NCI-H1436 treated with DMSO at 0.1 percent for 48 hours (cell line): Measurements from ENCODE around the gene RNF17.

Source experiments
- DNase-seq: peaks from one replicate; lab custom pipeline; 2025; lab: John Stamatoyannopoulos, UW

RNF17 gene

DNA sequence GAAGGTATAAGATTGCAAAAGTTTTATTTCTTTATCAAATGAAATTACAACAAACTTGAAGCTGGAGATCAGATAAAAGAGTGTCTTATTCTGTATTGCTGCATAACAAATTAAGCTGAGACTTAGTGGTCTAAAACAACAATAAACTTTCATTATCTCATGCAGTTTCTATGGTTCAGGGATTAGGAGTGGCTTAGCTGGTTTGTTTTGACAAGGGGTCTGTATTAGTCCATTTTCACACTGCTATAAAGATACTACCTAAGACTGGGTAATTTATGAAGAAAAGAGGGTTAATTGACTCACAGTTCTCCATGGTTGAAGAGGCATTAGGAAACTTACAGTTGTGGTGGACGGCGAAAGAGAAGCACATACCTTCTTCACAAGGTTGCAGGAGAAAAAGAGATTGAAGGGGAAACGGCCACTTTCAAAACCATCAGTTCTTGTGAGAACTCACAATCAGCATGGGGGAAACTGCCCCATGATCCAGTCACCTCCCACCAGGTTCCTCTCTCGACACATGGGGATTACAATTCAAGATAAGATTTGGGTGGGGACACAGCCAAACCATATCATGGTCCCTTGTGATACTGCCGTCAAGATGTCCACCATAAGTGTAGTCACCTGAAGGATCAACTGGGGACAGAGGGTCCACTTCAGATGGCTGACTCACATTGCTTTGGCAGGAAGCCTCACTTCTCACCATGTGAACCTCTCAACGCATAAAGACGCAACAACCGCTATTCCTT lies 97.8 kb downstream of the RNF17 start:
- no peak for DNase-seq

DNA sequence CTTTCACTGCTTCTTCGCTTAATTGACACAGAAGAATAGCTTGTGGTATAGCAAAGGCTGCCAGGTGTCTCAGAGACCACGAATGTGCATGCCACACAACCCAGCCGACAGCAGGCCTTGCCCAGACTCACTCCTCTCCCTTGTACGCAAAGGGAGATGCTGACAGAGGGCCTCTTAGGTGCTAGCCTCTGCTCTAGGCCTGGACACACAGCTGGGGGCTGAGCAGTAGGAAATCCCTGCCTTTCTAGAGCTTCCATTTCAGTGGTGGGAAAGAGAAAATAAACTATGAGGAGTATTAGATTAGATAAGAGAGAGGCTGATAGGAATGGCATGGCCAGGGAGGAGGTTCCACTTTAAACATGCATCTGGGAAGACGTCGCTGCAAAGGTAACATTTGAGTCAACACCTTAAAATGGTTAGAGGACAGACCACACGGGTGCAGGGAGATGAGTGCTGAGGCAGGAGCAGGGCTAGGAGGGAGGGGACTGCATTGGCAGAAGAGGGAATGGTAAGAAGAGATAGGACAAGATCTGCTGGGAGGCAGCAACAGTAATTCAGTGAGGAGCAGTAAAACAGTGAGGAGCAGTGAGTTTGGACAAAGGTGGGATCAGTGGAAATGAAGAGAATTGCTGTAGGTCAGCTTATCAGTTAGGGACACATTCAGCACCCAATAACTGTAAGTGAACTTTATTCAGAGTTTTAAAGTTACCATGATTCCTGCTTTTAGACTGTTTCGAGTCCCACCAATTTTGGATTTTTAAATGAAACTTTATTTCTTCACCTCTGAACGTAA lies 100.0 kb downstream of the RNF17 start:
- DNase-seq, result no peak

DNA sequence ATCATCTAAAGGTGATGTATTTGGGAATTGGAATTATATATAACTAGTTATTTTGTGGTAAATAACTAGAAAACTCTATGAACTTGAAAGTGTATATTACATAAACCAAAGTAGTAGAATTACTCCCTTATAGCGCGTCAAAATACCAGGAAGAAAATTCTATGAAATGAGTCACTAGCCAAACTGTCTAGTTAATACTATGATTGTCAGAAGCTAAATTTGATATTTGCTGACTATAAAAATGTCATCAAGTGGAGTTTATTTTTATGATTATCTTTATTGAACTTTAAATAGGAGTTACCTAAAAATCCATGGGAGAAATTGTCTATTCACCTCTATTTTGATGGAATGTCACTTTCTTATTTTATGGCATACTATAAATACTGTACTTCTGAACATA lies 100.6 kb downstream of the RNF17 start:
- DNase-seq, result no peak

DNA sequence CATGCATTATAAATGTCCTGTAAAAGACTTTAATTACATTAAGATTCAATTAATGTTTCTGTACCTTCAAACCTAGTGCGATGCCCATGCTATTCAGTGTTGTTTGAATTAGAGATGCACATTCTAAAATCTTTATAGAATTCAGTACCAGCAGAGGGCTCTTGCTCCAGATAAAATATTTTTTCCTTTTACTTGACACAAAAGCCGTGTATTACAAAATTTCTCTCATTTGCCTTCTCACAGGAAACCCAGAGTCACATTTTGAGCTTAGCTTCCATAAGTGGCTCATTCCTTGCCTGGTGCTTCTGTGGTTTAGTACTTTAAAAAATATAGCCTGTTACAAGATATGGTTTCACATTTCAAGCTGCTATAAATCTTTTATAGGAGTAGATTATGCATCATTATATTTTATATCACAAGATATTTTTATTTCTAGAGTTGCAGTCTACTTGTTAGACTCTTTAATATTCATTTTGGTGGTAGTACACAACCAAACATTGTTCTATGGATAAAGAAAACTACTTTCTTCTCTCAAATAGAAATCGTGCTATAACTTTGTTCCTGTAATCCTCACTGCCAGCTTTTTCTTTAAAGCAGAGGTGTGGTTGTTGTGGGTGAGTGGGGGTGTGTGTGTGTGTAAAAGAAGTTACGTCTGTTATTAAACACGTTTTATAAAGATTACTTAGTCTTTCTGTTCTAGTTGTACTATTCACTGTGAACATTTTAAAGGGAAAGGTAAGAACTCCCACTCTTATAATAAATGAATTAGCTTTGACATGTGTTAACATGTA lies 101.4 kb downstream of the RNF17 start:
- no peak for DNase-seq

DNA sequence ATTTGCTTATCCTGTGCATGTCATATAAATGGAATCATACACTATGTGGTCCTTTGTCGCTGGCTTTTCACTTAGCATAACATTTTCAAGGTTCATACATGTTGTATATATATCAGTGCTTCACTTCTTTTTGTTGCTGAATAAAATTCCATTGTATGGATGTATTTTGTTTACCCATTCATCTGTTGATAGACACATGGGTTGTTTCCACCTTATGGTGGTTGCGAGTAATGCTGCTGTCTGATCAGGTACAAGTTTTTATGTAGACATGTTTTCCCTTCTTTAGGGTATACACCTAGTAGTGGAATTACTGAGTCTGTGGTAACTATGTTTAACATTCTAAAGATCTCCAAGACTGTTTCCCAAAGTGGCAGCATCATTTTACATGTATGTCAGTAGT lies 102.5 kb downstream of the RNF17 start:
- no peak for DNase-seq

DNA sequence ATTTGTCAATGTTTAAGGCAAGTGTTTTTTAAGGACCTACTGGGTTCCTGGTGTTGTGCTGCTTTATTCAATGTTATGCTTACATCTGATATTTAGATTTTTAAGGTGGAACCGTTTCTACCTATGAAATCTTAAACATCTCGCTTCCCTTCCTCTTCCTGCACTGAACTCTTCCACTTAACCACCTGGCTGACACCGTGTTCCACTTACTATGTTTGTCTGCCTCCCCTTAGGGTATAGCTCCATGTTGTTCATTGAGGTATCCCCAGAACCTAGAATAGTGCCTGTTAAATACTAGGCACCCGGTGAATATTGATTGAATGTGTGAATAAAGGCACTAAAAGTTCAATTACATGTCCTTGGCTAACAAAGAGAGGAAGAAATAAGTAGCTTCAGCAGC lies 104.9 kb downstream of the RNF17 start:
- no peak for DNase-seq

DNA sequence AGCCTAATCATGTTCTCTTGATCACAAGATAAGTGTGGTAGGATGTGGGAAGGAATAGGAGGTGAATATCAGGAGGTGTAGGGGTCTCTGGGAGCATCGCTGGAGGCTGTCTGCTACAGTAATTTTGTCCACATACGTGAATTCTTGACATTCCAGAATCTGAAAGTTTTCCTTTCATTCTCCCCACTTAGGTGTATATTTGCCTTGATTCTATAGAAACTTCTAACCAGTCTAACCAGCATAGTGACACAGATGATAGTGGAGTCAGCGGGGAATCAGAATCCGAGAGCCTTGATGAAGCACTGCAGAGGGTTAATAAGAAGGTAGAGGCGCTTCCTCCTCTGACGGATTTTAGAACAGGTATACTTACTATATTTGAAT lies 106.4 kb downstream of the RNF17 start:
- no peak for DNase-seq

DNA sequence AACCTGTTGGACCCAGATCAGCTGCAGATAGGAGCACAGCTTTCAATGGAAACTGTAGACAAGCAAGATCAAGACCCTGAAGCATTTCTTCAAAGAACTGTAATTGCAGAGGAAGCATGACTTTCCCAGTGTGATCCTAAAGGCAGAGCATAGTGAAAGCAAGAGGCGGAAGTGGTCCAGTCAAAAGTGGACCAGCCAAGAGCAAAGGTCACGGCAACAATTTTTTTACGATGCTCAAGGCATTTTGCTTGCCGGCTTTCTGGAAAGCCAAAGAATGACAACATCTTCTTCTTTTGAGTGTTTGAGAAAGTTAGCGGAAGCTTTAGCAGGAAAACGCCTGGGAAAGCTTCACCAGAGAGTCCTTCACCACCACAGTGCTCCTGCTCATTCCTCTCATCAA lies 111.6 kb downstream of the RNF17 start:
- no peak for DNase-seq

DNA sequence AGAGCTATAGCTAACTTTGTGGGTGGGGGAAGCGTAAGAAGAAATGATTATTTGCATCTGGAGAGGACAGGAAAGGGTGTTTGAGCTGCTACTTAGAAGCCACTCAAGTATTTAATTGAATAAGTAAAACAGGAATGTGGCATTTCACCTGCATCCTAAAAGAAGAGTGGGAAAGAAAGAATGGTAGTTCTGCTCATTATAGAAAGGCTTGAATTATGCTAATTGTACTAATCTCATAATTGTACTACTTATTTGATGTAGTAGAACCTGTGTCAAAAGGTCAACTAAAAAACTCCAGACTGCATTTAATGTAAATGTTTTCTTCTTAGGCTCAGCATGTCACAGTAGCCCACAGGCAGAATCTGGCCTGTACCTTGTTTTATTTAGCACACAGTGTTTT lies 113.6 kb downstream of the RNF17 start:
- no peak for DNase-seq

DNA sequence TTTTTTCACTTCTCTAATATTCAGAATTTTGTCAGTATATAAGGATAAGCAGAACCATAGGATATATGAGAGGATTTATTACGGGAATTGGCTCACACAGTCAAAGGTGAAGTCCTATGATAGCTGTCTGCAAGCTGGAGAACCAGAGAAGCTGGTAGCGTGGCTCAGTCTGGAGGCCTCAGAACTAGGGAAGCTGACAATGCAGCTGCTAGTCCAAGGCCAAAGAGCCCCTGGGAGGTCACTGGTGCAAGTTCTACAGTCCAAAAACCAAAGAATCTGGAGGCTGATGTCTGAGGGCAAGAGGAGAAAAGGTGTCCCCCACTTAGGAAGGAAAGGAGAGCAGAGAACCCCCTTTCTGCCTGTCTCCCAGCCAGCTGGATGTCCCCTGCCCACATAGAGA lies 114.4 kb downstream of the RNF17 start:
- DNase-seq, result no peak

DNA sequence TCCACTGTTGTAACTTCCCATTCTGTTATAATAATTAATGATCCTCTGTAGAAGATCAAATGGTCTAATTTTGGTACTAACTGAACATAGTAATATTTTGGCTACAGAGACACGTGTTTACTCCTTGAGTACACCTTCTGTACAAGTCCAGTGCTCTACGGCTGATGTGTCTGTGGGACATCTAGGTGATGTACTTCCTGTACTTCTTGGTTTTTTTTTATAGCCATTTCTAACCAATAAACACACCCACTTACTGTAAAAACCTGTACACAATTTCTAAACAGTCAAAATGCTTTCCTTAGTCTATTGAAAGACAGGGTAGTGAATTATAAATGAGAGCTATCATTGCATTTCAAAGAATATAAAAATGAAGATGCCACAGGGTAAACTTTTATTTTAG lies 118.7 kb downstream of the RNF17 start:
- DNase-seq, result no peak

DNA sequence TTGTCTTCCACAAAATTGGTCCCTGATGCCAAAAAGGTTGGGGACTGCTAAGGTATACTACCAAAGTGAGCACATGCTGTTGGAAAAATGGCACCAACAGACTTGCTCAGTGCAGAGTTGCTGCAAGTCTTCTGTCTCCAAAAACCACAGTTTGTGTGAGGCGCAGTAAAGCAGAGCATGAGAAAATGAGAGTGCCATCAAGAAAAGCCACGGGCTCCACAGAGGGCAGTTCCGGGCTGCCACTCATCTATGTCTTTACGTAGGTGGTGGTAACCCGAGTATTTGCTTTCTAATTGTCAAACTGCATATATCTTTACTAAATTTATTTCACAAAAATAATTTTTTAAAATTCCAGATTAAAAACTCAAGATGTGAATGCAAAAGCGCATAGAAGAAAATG lies 123.8 kb downstream of the RNF17 start:
- DNase-seq, result no peak

DNA sequence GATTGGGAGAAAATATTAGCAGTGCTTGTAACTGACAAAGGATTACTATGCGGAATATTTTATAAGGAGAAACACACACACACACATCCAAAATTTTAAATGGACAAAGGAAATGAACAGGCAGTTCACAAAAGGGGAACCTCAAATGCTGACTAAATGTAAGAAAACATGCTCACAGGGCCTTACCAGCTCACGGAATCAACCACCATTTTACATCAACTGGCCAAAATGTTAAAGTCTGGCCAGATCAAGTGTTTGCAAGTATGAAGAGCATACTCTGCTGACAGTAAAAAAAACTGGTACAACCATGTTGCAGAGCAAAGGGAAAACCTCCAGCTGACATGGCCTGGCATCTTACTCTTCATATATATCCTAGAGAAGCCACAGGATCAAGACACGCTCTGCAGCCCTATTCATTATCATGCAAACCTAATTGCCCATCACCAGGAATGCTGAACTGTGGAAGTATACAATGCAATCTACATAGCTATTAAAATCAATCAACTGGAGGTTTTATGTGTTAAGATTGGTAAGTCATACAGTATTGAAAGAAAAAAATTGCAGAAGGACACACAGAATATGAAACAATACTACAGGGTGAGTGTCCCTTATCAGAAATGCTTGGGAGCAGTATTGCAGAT lies 124.4 kb downstream of the RNF17 start:
- no peak for DNase-seq

DNA sequence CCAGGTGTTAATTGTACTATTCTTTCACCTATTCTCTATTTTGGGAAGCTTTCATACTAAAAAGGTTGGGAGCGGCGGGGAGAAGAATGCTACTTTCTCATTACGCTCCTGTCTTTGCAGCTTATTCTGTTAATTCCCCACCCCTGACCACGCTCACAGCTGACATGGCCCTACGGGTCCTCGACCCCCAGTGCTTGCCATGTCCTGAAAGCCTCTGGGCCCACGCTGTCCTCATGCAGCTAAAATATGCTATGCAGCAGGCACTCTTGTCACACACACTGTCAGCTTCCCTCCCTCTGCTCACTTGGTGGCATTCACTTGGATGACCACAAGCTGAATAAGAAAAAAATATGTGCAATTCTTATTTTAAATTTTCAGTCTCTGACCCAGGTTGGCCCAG lies 126.3 kb downstream of the RNF17 start:
- no peak for DNase-seq

DNA sequence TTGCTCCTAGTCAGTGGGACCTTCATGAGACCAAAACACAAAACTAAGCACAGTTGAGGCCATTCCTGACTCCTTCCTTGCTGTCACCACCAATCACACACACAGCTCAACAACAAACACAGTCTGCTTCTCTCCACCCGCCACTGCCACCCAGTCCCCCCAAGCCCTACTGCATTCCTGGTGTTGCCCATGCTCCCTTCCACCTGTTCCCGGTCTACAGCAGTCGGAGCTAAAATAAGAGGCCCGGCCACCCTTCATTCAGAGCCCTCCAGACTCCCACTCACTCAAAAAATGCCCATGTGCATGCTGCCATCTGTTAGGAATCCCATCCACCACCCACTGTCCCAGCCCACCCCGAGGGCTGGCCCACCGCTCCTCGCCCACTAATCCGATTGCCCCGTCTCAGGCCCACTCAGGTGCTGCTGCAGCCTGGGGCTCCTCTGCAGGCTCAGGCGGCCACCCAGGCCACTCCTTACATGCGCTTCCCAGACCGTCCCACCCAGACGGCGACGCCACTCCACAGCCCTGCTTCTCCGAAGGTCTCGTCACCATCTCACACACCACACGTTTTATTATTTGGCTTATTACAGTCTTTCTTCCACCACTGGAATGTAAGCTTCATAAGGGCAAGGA lies 127.6 kb downstream of the RNF17 start:
- no peak for DNase-seq

DNA sequence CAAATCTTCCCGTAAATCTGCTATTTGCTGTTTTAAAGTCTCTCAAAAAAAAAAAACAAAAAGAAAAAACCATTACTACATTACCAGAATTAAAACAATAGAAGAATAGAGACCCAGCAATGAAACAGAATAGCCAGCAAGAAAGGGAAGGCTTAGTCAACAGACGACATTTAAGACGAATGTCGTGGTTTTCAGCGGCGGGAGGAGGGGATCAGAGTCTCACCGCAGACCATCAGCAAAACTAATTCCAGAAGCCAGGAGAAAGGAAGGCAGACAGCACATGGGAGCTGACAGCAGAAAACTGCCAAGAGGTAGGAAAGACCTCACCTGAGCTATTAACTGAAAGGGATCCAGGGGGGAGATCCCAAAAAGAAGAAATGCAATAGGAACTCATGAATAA lies 128.9 kb downstream of the RNF17 start:
- DNase-seq, result no peak

DNA sequence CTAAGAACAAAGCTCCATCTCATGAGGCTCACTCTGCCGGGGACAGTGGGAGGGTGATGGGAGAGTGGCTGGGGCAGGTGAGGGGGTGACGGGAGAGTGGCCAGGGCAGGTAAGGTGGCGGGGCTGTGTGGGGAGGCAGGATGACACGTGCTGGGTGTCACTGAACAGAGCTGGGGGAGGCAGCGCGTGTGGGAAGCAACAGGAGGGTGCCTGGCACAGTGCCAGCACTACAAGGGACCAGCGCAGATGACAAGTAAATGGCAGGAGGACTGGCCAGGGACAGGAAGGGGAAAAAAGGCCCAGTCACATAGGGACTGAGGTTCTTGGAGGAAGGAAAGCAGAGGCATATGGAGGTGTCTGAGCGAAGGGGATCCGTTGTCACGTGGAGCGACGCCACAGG lies 129.9 kb downstream of the RNF17 start:
- no peak for DNase-seq

DNA sequence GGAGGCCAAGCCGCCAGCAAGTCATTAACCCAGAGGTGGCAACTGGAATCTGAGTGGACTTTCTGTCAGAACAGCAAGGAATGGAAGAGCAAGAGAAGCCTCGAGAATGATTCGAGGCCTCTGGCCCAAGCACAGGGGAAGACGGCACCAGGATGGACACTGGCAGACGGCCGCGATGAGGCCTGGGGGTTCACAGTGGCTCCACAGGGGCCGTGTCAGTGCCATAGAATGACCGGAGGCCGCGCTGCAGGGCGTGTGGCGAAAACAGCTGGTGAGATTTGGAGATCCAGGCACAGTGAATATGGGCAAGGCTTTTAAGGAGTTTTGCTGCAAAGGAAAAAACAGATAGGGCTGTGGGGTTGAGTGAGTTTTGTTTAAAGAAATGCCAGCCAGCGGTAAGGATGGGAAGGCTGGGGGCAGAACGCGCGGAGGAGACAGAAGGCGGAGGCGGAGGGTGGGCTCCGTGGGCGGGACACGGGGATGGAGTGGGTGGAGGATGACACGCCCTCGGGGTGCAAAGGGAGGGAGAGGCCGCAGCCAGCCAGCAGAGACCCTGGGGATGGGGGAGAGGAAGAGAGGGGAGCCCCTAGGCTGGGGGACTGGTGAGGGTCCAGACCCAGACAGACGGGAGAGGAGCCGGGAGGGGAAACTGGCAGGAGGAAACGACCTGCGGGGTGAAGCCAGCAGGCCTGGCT lies 130.5 kb downstream of the RNF17 start:
- no peak for DNase-seq

DNA sequence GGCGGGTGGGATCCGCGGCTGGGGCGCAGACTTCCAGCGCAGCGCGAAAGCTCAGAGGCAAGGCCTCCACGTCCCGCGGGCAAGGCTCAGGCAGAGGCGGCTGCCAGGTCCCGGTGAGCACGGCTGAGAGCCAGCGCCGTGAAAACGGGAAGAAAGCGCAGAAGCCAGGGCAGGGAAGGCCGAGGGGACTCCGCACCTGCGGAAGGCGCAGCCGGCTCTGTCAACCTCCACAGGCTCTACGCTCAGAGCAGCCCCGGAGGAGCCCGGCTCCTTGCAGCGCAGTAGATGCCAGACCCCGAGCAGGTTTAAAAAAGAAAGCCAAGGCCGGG lies 131.0 kb downstream of the RNF17 start:
- no peak for DNase-seq

DNA sequence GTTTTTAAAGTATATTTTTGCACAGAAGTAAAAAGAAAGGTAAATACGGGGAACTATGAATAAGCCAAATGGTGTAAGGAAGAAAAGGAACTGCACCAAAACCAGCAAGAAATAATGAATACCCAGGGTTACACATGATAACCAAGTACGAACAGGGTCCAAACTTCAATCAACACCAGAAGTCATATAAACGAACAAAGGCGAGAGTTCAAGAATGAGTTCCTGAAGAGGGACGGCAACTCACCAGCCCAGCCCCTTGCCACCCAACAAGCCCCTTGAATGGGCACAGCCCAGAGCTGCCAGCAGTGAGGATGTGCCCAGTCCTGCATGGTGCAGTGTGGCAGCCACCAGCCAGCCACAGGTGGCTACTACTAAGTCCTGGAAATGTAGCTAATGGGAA lies 132.1 kb downstream of the RNF17 start:
- no peak for DNase-seq

DNA sequence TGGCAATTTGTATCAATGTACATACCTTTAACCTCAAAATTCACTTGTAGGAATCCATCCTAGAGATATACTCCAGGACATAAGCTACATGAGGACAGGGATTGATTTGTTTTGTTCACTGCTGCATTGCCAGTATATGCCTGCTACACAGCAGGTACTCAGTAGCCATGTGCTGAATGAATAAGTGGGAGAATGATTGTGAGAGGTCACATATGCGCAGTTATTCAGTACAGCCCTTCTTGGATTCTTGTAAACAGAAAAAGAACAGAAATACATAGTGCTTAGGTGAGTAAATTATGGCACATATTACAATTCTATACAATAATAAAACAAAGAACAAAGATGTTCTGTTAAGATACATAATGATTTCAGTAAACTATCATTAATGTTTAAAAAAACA lies 133.3 kb downstream of the RNF17 start:
- DNase-seq, result no peak

DNA sequence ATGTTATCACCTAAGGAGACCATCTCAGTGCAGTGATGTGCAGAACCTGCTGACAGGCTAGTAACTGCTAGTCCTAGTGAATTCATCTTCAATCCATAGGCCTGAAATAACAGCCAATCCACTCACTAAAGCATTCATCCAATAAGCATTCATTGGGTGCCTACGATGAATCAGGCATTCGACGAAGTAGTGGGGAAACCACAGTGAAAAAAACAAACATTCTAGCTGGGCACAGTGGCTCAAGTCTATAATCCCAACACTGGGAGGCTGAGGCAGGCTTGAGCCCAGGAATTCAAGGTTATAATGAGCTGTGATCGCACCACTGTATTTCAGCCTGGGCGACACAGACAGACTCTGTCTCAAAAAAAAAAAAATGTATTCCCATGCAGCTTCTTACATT lies 135.6 kb downstream of the RNF17 start:
- DNase-seq, result no peak
